SJSA1 (cell line): Measurements from ENCODE around the gene MRAP2. TPM values are rescaled to one million over a fixed set of nuclear protein-coding genes. Genes with fewer than 3 reads are reported as not detected.

Experiments used
- DNase-seq, 2 experiments: peaks; one replicate each; pipeline ENCODE4 v3.0.0-alpha.2; 2015 to 2020; ENCODE audit warnings: low spot score in 2 of 2, low read depth in 1 of 2
- H3K27ac ChIP-seq: fragments of 250-450 bp; sonication (Bioruptor Pico); 2 replicates; pipeline ENCODE4 v1.5.1; 2020; ENCODE audit warnings: mild to moderate bottlenecking, moderate library complexity
- H3K27me3 ChIP-seq: fragments of 250-450 bp; sonication (Bioruptor Pico); replicated peaks from 2 replicates; pipeline ENCODE4 v1.5.1; 2020; ENCODE audit warnings: mild to moderate bottlenecking, moderate library complexity
- H3K36me3 ChIP-seq: fragments of 250-450 bp; sonication (Bioruptor Pico); 2 replicates; pipeline ENCODE4 v1.5.1; 2020; ENCODE audit warnings: mild to moderate bottlenecking
- H3K4me1 ChIP-seq: fragments of 250-450 bp; sonication (Bioruptor Pico); replicated peaks from 2 replicates; pipeline ENCODE4 v1.6.1; 2021; ENCODE audit warnings: mild to moderate bottlenecking
- H3K4me3 ChIP-seq: fragments of 250-450 bp; sonication (Bioruptor Pico); 2 replicates; pipeline ENCODE4 v1.5.1; 2020; ENCODE audit warnings: mild to moderate bottlenecking
- H3K9me3 ChIP-seq: fragments of 250-450 bp; sonication (Bioruptor Pico); replicated peaks from 2 replicates; pipeline ENCODE4 v1.5.1; 2020; ENCODE audit warnings: mild to moderate bottlenecking
- total RNA-seq: library from RNA; depleted of rRNA; stranded (reverse); fragments of >200 nt; shearing (Covaris generic); gene quantifications from 2 replicates; pipeline ENCODE4 v1.2.3, GENCODE V29; 2014; rRNA removed

Gene MRAP2
- total RNA-seq, 1 experiment from 2014 or later: not detected

DNA sequence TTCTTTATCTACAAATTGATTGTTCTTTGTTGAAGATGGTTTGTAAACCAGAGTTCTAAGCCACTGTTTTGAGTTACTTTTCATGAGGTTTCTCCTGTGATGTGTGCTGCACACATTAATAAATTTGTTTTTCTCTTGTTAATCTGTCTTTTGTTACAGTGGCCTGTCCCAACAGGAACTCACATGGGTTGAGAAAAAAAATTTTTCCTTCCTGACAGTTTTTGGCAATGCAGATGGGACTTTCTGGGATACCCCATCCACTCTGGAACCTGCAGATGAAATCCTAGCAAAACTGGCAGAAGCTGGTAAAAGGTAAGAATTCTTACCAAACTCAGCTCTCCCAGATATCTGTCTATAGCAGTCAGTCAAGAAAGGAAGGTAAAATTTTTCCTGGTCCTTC lies 105.7 kb downstream of the MRAP2 start:
- no peaks in the 10 kb centered on the region for H3K36me3 ChIP-seq
- H3K4me3 ChIP-seq: no peak overlapping the region
- DNase-seq: no peak
- H3K27ac ChIP-seq: no peak overlapping the region
- H3K9me3 ChIP-seq: no peaks in the 10 kb centered on the region
- no peaks in the 10 kb centered on the region for H3K4me1 ChIP-seq
- no peaks in the 10 kb centered on the region for H3K27me3 ChIP-seq

Other genes with a start within 250 kb of the MRAP2 start
- gene RIPPLY2, start 180.4 kb upstream of the MRAP2 start, total RNA-seq: not detected in 2 replicates
- 27.9 and 38.1 TPM in 2 replicates for gene CYB5R4, start 174.1 kb upstream of the MRAP2 start, total RNA-seq
- 10.2 and 15.9 TPM in 2 replicates for gene CEP162, start 193.9 kb downstream of the MRAP2 start, total RNA-seq